Astrocyte (in vitro differentiated cells and primary cell): Measurements from ENCODE around the gene CLN5.

Experiments used
- EZH2 ChIP-seq: IDR thresholded peaks from 2 replicates; pipeline ENCODE4 v1.6.1; 2012; ENCODE audit warnings: mild to moderate bottlenecking, low read length, inconsistent platforms; ENCODE audit not compliant: insufficient read depth
- TF ChIP-seq, protein P1 (sequence below): IDR thresholded peaks from 2 replicates; pipeline ENCODE4 v1.5.1; 2011; ENCODE audit warnings: low read depth, mild to moderate bottlenecking, inconsistent platforms, low read length, moderate library complexity; ENCODE audit not compliant: insufficient read depth

DNA sequence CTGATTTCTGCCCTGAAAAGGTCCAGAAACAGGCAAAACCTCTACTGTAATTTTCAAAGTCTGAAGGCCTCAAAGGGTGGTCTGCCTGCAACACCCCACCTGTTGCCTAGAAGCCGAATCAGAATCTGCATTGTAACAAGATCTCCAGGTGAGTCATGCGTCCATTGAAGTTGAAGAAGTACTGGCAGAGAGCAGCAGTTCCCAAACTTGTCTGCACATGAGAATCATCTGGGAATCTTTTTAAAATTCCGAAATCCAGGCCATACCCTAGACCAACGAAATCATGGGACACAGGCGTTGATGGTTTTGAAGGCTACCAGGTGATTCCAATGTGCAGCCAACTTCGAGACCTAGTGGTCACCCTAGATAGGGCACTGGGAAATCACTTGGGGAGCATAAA, 16.0 kb upstream of the CLN5 start:
- TF ChIP-seq, protein P1, sequence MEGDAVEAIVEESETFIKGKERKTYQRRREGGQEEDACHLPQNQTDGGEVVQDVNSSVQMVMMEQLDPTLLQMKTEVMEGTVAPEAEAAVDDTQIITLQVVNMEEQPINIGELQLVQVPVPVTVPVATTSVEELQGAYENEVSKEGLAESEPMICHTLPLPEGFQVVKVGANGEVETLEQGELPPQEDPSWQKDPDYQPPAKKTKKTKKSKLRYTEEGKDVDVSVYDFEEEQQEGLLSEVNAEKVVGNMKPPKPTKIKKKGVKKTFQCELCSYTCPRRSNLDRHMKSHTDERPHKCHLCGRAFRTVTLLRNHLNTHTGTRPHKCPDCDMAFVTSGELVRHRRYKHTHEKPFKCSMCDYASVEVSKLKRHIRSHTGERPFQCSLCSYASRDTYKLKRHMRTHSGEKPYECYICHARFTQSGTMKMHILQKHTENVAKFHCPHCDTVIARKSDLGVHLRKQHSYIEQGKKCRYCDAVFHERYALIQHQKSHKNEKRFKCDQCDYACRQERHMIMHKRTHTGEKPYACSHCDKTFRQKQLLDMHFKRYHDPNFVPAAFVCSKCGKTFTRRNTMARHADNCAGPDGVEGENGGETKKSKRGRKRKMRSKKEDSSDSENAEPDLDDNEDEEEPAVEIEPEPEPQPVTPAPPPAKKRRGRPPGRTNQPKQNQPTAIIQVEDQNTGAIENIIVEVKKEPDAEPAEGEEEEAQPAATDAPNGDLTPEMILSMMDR = no peak
- no peak for TF ChIP-seq EZH2
